NCI-H2196 (cell line): Measurements from ENCODE around the gene SWAP70.

Source experiments
- DNase-seq: peaks from one replicate; lab custom pipeline; 2025; ENCODE audit not compliant: unreplicated experiment; lab: John Stamatoyannopoulos, UW

Gene SWAP70

GRCh38 chr11:9748361-9748970 is 84.6 kb downstream of the SWAP70 start:
- DNase-seq, result peak; percentile 60

GRCh38 chr11:9750551-9750950 is 86.7 kb downstream of the SWAP70 start:
- DNase-seq, result no peak

- no peak for DNase-seq
These were observed 88.2 kb downstream of the SWAP70 start for GRCh38 chr11:9752091-9752490.

- DNase-seq, result no peak
These were observed 89.1 kb downstream of the SWAP70 start for GRCh38 chr11:9753021-9753420.

GRCh38 chr11:9754010-9754471 is 90.2 kb downstream of the SWAP70 start:
- DNase-seq, result no peak

GRCh38 chr11:9755561-9756185 is 91.8 kb downstream of the SWAP70 start:
- DNase-seq, result no peak

DNA sequence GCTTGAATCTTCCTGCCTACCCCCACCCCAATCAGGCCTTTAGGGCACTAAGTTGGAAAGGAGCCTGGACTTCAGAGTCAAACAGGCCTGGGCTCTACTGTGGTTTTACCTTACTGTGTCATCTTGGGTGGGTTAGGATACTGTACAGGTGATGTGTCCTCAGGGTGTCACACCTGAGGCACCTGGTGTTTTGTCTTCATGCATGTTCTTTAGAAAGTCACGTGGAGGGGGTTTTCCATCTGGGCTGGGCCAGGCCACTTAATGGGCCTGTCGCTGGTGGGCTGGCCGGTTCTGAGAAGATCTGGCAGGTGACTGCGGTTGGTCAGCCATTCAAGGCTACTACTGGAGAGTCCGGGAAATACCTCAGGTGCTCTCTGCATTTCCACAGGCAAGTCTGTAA is 92.6 kb downstream of the SWAP70 start:
- no peak for DNase-seq

- DNase-seq, result no peak
These were observed 93.0 kb downstream of the SWAP70 start for GRCh38 chr11:9756878-9757277.

DNA sequence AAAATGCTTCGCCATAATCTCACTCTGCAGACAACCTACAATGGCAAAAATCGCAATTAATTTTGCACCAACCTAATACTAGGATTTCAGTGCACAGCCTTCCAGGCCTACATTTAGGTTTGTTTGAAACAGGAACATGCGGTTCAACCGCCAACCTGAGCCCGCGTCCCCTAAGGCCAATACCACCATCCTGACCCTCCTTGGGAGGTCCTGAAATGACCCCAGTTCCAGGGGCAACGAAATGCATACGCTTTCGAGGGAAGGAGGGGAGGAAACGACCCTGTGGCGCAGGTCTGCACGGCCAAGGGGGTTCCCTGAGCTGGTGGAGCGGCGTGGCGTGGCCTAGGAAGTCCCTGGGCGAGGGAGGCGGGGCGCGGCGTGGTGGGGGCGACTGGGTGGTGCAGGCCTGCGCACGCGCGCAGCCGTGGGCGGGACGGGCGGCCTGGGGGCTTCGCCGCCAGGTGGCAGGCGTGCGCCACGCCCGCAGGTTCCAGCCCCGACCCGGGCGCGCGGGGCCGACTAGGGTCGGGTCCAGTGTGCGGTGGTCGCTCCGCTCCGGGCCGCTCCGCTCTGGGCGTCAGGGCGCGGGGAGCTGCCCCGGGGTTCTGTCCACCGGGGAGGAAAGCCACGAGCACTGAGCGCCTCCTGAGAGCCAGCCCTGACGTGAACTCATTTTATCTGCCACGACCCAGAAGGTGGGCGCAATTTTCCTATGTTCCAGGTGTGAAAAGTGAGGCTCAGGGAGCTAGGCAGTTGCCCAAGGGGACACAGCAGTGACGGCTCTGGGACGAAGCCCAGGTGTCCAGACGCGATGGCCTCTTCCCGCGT is 94.1 kb downstream of the SWAP70 start:
- DNase-seq, result peak; percentile 86

DNA sequence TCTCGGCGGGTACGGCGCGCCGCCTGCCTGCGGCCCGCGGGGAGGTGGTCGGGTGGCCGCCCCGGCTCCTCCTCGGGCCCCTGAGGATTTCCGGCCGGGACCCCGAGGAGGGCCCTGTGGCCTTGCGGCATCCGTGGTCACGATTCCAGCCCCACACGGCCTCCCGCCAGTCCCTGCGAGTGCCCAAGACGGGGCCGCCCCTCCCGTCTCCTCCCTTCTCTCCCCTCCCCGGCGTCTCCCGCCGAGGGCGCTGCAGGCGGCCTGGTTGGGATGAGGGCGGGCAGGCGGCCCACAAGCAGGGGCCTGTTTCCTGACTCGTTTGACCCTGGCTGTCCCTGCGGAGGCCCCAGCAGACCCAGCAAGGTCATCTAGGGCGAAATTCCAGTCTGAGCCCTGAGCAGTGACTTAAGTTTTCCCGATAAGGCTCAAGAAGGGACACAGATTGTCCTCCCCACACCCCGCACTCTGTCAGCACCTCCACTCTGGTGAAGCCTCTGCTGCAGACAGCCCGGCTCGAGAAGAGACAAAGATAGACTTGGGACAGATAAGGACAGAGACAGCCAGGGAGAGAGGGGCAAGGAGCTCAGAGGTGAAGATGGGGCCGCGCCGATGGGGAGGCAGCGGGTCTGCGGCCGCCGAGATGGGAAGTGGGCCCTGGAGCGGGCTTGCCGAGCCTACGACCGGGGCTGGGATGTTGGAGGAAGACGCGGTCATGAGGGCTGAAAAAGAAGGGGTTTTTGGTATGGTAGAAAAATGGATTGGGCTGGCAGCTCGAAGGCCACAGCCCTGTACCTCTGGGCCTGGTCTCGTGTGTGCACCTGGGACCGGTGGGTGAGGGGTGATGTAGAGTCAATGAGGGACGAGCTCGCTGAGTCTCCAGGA is 95.0 kb downstream of the SWAP70 start:
- DNase-seq, result peak; percentile 73

DNA sequence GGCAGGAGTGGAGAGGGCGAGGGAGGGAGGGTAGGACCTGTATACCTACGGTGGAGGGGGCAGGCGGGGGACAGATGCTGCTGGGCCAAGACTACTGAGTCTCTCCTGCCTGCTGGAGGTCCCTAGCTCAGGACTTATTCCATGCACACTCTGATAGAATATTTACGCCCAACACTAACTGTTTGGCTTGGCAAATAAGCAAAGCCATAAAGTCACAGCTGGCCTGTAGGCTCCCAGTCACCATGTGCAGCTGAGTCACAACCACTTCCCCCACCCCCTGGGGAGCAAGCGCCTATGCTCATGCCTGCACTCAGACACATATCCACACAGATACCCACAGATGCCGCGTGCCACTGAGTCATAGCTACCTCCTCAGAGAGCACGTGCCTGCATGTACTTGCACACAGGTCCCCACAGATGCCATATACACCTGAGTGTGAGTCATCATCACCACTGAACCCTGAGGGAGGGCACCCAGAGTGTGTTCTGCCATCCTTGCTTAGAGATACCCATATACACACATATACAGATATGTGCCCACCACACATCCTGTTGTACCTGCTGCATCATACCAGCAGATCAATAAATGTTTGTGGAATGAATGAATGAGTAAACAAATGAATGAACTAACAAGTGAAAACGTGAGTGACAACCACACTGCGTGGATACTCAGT is 95.8 kb downstream of the SWAP70 start:
- DNase-seq, result peak; percentile 75

DNA sequence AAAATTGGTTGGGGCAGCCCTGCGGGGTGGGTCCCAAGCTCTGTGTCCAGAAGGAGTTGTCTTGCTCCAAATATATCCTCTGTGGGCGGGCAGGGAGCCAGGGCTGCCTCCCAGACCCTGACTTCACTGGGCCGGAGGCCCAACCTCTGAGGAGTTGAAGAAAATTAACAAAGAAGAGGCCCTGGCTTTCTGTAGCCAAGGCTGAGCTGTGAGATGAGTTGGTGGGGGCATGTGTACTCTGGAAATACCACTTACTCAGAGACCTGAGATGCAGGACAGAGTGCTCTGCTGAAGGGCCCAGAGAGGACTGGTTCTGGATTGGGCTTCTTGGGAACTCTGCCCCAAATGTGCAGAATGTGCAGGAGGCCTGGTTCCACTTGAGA is 96.3 kb downstream of the SWAP70 start:
- no peak for DNase-seq

DNA sequence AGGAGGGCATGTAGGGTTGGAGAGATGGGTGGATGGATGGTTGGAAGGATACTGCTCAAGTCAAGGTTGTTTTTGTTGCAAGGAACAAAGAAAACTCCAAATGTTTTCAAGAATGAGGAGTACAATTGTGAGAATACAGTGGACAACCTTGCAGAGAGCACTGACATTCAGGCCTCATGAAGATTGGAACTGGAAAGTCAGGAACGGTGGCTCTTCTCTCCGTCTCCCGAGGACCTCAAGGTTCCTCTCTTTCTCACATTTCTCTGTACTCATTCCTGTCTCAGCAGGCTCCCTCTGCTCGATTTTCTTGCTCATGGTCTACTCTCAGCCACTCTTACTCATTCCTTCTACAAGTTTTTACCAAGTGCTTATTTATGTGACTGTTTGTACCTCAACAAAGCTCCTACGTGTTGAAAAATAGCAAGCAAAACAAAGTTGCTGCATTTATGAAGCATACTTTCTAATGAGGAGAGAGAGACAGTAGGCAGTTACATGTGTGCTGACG is 97.6 kb downstream of the SWAP70 start:
- no peak for DNase-seq

DNA sequence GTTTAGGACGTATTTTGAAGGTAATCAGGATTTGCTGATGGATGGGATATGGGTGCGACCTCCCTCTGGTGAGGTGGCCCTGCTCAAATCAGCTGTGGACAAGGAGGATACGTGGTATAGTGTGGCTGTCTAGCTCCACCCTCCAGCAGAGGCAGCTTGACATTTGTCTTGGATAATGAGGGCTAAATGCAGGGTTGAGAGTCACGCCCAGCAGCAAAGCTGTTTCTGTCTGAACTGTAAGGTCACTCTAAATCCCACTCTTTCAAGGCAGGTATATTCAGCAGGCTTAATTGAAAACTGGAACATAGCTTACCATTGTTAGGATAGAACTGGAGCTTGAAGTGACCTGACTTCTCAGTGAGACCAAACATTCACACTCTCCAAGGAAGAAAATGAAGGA is 98.7 kb downstream of the SWAP70 start:
- DNase-seq, result no peak

DNA sequence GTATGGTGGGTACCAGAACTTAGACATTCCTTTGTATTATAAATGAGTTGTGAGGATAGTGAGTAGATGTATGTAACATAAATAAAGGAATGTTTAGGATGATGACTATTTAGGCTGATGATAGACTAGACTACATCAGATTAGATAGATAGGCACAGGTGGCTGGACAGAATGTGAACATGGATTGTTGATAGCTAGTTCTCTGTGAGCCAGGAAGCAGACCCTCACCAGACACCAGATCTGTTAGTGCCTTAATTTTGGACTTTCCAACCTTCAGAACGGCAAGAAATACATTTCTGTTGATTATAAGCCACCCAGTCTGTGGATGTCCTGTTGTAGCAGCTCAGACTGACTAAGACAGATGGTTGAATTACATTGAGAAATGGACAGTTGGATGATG is 99.4 kb downstream of the SWAP70 start:
- DNase-seq, result no peak

GRCh38 chr11:9765320-9766101 is 101.6 kb downstream of the SWAP70 start:
- no peak for DNase-seq

DNA sequence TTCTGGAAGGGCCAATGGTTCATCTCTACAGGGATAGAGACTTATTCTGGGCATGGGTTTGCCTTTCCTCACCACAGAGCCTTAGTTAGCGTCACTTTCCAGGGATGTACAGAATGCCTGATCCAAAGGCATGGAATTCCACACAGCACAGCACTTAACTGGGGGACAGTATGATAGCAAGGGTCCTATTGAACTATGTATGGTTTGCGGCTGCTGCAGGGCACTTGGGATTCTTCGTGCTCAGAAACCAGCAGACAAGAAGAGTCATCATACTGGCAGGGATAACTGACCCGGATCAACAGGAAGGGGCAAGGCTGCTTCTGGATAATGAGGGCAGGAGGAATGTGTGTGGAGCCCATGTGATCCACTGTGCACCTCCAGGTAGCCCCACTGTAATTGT is 105.7 kb downstream of the SWAP70 start:
- DNase-seq, result no peak

- DNase-seq, result no peak
These were observed 107.2 kb downstream of the SWAP70 start for GRCh38 chr11:9771071-9771511.

GRCh38 chr11:9772218-9772617 is 108.3 kb downstream of the SWAP70 start:
- DNase-seq, result no peak

DNA sequence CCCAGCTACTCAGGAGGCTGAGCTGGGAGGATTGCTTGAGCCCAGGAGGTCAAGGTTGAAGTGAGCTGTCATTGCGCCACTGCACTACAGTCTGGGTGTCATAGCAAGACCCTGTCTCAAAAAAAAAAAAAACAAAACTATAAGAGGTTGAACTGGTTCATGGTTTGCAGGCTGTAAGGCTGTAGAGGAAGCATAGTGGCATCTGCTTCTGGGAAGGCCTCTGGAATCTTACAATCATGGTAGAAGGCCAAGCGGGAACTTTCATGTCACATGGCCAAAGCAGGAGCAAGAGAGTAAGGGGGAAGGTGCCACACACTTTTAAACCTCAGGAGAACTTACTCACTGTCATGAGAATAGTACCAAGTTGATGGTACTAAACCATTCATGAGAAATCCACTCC is 109.6 kb downstream of the SWAP70 start:
- no peak for DNase-seq
